ENCODE data around the gene HORMAD2.
"Not testable (repeated sequence)": the region's sequence is repeated elsewhere in the genome, so short reads cannot be mapped to it uniquely, and the experiment has no call there.

The HORMAD2 gene

GRCh38 chr22:30078320-30079311 is 1.6 kb upstream of the HORMAD2 start:
- Histone ChIP-seq H3K27me3 (ENCODE audit: insufficient read depth, low read length, poor library complexity) (no peaks in the 10 kb centered on the region), H3K79me2 (ENCODE audit: insufficient read depth, low read length) (no peaks in the 10 kb centered on the region), H3K27ac (ENCODE audit: low read length) (no peak overlapping the region), H3K9ac (ENCODE audit: low read depth, low read length) (no peak overlapping the region), H2AFZ (ENCODE audit: low read depth, low read length) (no peak overlapping the region), H3K9me3 (ENCODE audit: insufficient read depth, low read length, severe bottlenecking) (no peaks in the 10 kb centered on the region), H3K4me2 (ENCODE audit: insufficient read depth, low read length) (no peak overlapping the region), H4K20me1 (ENCODE audit: insufficient read depth, low read length) (no peaks in the 10 kb centered on the region), H3K36me3 (ENCODE audit: insufficient read depth, low read length) (no peaks in the 10 kb centered on the region), H3K4me1 (ENCODE audit: insufficient read depth, low read length) (0 out of 2 replicates have a peak, but pooled peaks cover 6% of the 10 kb centered on the region), H3K4me3 (ENCODE audit: low read depth in 1 of 2, low read length in 2 of 2) (no peak overlapping the region)
- peak; percentile 36 for DNase-seq
- ATAC-seq (ENCODE audit: insufficient read depth, low read depth), result peak; percentile 71
- TF ChIP-seq CTCF (IDR thresholded peaks at IDR 0.05; ENCODE audit: borderline replicate concordance, extremely low read depth, low read length, poor library complexity, severe bottlenecking), result no peak
- no peak for TF ChIP-seq EZH2 (IDR thresholded peaks at IDR 0.05; ENCODE audit: borderline replicate concordance, low read depth, low read length, severe bottlenecking)

GRCh38 chr22:30080805-30081204 is 541 bp downstream of the HORMAD2 start:
- no peaks in the 10 kb centered on the region for H3K36me3 ChIP-seq (ENCODE audit: insufficient read depth, low read length)
- no peaks in the 10 kb centered on the region for H3K9me3 ChIP-seq (ENCODE audit: insufficient read depth, low read length, severe bottlenecking)
- DNase-seq (no peak), ATAC-seq (ENCODE audit: insufficient read depth, low read depth) (no peak)
- no peaks in the 10 kb centered on the region for H3K79me2 ChIP-seq (ENCODE audit: insufficient read depth, low read length)
- H2AFZ ChIP-seq (ENCODE audit: low read depth, low read length), result no peak overlapping the region
- H3K27me3 ChIP-seq (ENCODE audit: insufficient read depth, low read length, poor library complexity), result no peaks in the 10 kb centered on the region
- no peak overlapping the region for H3K9ac ChIP-seq (ENCODE audit: low read depth, low read length)
- H4K20me1 ChIP-seq (ENCODE audit: insufficient read depth, low read length), result no peaks in the 10 kb centered on the region
- no peak overlapping the region for H3K4me2 ChIP-seq (ENCODE audit: insufficient read depth, low read length)
- no peak overlapping the region for H3K4me3 ChIP-seq (ENCODE audit: low read depth in 1 of 2, low read length in 2 of 2)
- peaks cover 14% of the 10 kb centered on the region for H3K4me1 ChIP-seq (ENCODE audit: insufficient read depth, low read length)
- no peak overlapping the region for H3K27ac ChIP-seq (ENCODE audit: low read length)
- no peak for TF ChIP-seq EZH2 (IDR thresholded peaks at IDR 0.05; ENCODE audit: borderline replicate concordance, low read depth, low read length, severe bottlenecking)
- no peak for TF ChIP-seq CTCF (IDR thresholded peaks at IDR 0.05; ENCODE audit: borderline replicate concordance, extremely low read depth, low read length, poor library complexity, severe bottlenecking)

- Histone ChIP-seq H3K36me3 (ENCODE audit: insufficient read depth, low read length) (no peaks in the 10 kb centered on the region), H3K9me3 (ENCODE audit: insufficient read depth, low read length, severe bottlenecking) (no peaks in the 10 kb centered on the region), H3K4me2 (ENCODE audit: insufficient read depth, low read length) (peak overlapping the region; percentile 10), H3K27me3 (ENCODE audit: insufficient read depth, low read length, poor library complexity) (no peaks in the 10 kb centered on the region), H3K79me2 (ENCODE audit: insufficient read depth, low read length) (no peaks in the 10 kb centered on the region), H3K4me1 (ENCODE audit: insufficient read depth, low read length) (peaks cover 38% of the 10 kb centered on the region), H4K20me1 (ENCODE audit: insufficient read depth, low read length) (no peaks in the 10 kb centered on the region), H2AFZ (ENCODE audit: low read depth, low read length) (no peak overlapping the region), H3K4me3 (ENCODE audit: low read depth in 1 of 2, low read length in 2 of 2) (no peak overlapping the region), H3K27ac (ENCODE audit: low read length) (peak overlapping the region; percentile 60), H3K9ac (ENCODE audit: low read depth, low read length) (no peak overlapping the region; the same call in 1 of the 2 replicates)
- ATAC-seq (ENCODE audit: insufficient read depth, low read depth) (peak; percentile 70), DNase-seq (no peak)
- no peak for TF ChIP-seq CTCF (IDR thresholded peaks at IDR 0.05; ENCODE audit: borderline replicate concordance, extremely low read depth, low read length, poor library complexity, severe bottlenecking)
- no peak for TF ChIP-seq EZH2 (IDR thresholded peaks at IDR 0.05; ENCODE audit: borderline replicate concordance, low read depth, low read length, severe bottlenecking)
Measured at GRCh38 chr22:30086496-30086895, 6.2 kb downstream of the HORMAD2 start.

- not testable (repeated sequence) for H2AFZ ChIP-seq (ENCODE audit: low read depth, low read length); ATAC-seq (ENCODE audit: insufficient read depth, low read depth); DNase-seq; H3K4me2 ChIP-seq (ENCODE audit: insufficient read depth, low read length); H4K20me1 ChIP-seq (ENCODE audit: insufficient read depth, low read length); H3K36me3 ChIP-seq (ENCODE audit: insufficient read depth, low read length); H3K9ac ChIP-seq (ENCODE audit: low read depth, low read length); H3K79me2 ChIP-seq (ENCODE audit: insufficient read depth, low read length); H3K9me3 ChIP-seq (ENCODE audit: insufficient read depth, low read length, severe bottlenecking); H3K27me3 ChIP-seq (ENCODE audit: insufficient read depth, low read length, poor library complexity); H3K4me3 ChIP-seq (ENCODE audit: low read depth in 1 of 2, low read length in 2 of 2)
- H3K27ac ChIP-seq (ENCODE audit: low read length), result peak overlapping the region; percentile 3; the same call in 1 of the 2 replicates
- H3K4me1 ChIP-seq (ENCODE audit: insufficient read depth, low read length), result peaks cover 38% of the 10 kb centered on the region
Measured at GRCh38 chr22:30087037-30087436, 6.8 kb downstream of the HORMAD2 start.

All from DND-41 (cell line).